Subcutaneous abdominal adipose tissue (tissue), 5 donors: ENCODE data around the gene MDGA2.
A peak's percentile ranks its signal among the peaks of the same experiment; 100 is the strongest.

Experiments
- H3K27ac ChIP-seq: one replicate; pipeline ENCODE4 v1.7.0; 2013; ENCODE audit warnings: low read depth, mild to moderate bottlenecking, inconsistent platforms, low read length, moderate library complexity
- H3K27me3 ChIP-seq, 5 donors: one replicate each; pipeline ENCODE4 v1.7.0; 2013; ENCODE audit warnings: low read length in 5 of 5, inconsistent platforms in 1 of 5; ENCODE audit not compliant: control insufficient read depth in 5 of 5, insufficient read depth in 4 of 5
- H3K36me3 ChIP-seq, 5 donors: one replicate each; pipeline ENCODE4 v1.7.0; 2013; ENCODE audit warnings: low read length in 5 of 5; ENCODE audit not compliant: control insufficient read depth in 5 of 5, insufficient read depth in 5 of 5
- H3K4me1 ChIP-seq, 5 donors: one replicate each; pipeline ENCODE4 v1.7.0; 2013; ENCODE audit warnings: low read length in 5 of 5, mild to moderate bottlenecking in 3 of 5, moderate library complexity in 1 of 5; ENCODE audit not compliant: control insufficient read depth in 5 of 5, insufficient read depth in 5 of 5
- H3K4me3 ChIP-seq, 5 donors: one replicate each; pipeline ENCODE4 v1.7.0; 2013; ENCODE audit warnings: low read length in 5 of 5, low read depth in 1 of 5
- H3K9ac ChIP-seq, 5 donors: one replicate each; pipeline ENCODE4 v1.7.0; 2013; ENCODE audit warnings: low read length in 5 of 5, mild to moderate bottlenecking in 4 of 5, moderate library complexity in 3 of 5
- H3K9me3 ChIP-seq, 5 donors: one replicate each; pipeline ENCODE4 v1.7.0; 2013; ENCODE audit warnings: low read length in 5 of 5; ENCODE audit not compliant: control insufficient read depth in 5 of 5
- donor health status: healthy.
- donor health status: healthy.
- donor health status: healthy.
- donor health status: healthy.
- donor health status: healthy.

The MDGA2 gene

GRCh38 chr14:47674543-47675465, 601 bp downstream of the MDGA2 start:
- Histone ChIP-seq H3K36me3 (no peaks in the 10 kb centered on the region), H3K4me3 (peak overlapping the region in 4 of 5 donors; percentile 53 to 63 (median 56)), H3K4me1 (peaks cover 2 to 26% (median 19%) of the 10 kb centered on the region in 5 donors), H3K27ac (no peak overlapping the region), H3K27me3 (peaks cover 24 to 42% (median 35%) of the 10 kb centered on the region in 5 donors), H3K9ac (no peak overlapping the region), H3K9me3 (no peaks in the 10 kb centered on the region)

DNA sequence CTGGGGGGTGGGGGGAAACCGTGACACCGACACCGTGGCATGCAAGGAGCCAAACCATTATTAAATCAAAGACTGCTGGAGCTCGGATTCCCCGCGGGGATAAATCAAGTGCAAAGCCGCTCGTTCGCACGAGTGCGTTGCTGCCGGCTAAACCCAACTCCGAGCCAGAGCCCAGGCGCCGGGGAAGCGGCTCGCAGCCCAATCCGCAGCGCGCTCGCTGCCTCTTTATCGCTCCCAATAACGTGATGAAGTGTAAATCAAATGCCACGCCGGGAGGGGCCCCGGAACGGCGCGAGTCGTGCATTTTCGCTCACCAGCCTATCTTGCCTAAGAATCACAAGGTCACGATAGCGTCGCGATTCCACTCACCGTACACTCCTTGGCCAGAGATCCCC, 1.3 kb downstream of the MDGA2 start:
- H3K36me3 ChIP-seq, result no peaks in the 10 kb centered on the region
- H3K4me1 ChIP-seq, result peaks cover 2 to 26% (median 19%) of the 10 kb centered on the region in 5 donors
- no peak overlapping the region for H3K27ac ChIP-seq
- no peaks in the 10 kb centered on the region for H3K9me3 ChIP-seq
- H3K4me3 ChIP-seq, result peak overlapping the region in 4 of 5 donors; percentile 46 to 63 (median 54)
- H3K27me3 ChIP-seq, result peaks cover 24 to 42% (median 35%) of the 10 kb centered on the region in 5 donors
- H3K9ac ChIP-seq, result no peak overlapping the region

DNA sequence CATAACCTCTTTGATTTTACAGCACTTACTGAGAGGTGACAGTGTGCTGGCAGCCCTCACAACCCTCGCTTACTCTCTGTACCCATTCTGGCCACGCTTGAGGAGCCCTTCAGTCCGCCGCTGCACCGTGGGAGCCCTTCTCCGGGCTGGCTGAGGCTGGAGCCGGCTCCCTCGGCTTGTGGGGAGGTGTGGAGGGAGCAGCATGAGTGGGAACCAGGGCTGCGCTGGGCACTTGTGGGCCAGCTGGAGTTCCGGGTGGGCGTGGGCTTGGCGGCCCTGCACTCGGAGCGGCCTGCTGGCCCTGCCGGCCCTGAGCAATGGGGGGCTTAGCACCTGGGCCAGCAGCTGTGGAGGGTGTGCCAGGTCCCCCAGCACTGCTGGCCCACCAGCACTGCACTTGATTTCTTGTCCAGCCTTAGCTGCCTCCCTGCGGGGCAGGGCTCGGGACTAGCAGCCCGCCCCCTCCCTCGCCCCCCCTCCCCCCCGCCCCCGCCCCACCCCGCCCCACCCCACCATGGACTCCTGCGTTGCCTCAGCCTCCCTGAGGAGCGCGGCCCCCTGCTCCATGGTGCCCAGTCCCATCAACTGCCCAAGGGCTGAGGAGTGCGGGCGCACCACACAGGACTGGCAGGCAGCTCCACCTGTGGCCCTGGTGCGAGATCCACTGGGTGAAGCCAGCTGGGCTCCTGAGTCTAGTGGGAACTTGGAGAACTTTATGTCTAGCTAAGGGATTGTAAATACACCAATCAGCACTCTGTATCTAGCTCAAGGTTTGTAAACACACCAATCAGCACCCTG, 9.9 kb downstream of the MDGA2 start:
- Histone ChIP-seq H3K27me3 (no peaks in the 10 kb centered on the region), H3K9ac (no peak overlapping the region), H3K4me3 (no peak overlapping the region), H3K9me3 (no peaks in the 10 kb centered on the region), H3K36me3 (no peaks in the 10 kb centered on the region), H3K27ac (no peak overlapping the region), H3K4me1 (no peaks in the 10 kb centered on the region)

DNA sequence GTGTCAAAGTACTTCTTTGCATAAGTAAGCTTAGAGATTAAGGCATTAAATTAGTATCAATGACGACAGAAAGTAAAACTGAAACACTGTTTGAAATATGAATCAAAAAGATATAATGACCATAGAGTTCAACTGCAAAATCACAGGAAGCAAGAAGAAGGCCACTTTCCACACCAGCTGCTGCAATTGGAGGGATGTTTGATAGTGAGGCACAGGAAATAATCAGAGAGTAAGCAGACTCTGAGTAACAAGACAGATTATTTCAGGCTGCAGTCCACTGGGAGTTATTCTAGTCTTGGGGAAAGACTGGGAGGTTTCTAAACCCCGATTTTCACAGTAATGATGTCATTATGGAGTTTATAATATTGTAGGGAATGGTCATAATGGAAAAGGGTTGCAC, 12.9 kb downstream of the MDGA2 start:
- H3K4me3 ChIP-seq, result no peak overlapping the region
- H3K9ac ChIP-seq, result no peak overlapping the region
- no peaks in the 10 kb centered on the region for H3K27me3 ChIP-seq
- H3K36me3 ChIP-seq, result no peaks in the 10 kb centered on the region
- no peaks in the 10 kb centered on the region for H3K9me3 ChIP-seq
- no peak overlapping the region for H3K27ac ChIP-seq
- no peaks in the 10 kb centered on the region for H3K4me1 ChIP-seq

- H3K4me3 ChIP-seq, result no peak overlapping the region
These were observed 15.2 kb downstream of the MDGA2 start for GRCh38 chr14:47660158-47660557.

DNA sequence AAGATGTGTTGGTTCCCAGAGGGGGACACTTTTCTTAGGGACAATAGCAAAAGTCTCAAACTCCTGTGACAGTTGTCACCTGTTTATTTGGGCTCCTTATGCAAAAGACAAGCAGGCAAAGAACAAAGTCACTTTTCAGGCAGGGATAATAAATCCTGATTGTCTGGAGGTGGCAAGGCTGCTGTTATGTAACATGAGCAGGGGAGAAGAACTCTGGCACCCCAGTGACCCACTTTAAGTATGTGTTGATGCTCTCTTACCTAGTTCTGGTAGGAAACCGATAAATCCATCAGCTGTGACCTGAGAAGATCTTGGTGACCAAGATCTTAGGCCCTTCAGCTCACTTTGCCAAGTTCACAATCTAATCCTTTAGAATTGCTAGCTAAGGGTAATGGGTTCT, 17.4 kb downstream of the MDGA2 start:
- Histone ChIP-seq H3K27ac (no peak overlapping the region), H3K36me3 (no peaks in the 10 kb centered on the region), H3K27me3 (no peaks in the 10 kb centered on the region), H3K4me3 (no peak overlapping the region), H3K9me3 (no peaks in the 10 kb centered on the region), H3K4me1 (no peaks in the 10 kb centered on the region), H3K9ac (no peak overlapping the region)

More at GRCh38 chr14:47660158-47660557, 15.2 kb downstream of the MDGA2 start:
- Histone ChIP-seq H3K4me1 (no peaks in the 10 kb centered on the region), H3K9ac (no peak overlapping the region), H3K27ac (no peak overlapping the region), H3K27me3 (no peaks in the 10 kb centered on the region), H3K36me3 (no peaks in the 10 kb centered on the region), H3K9me3 (no peaks in the 10 kb centered on the region)

- Histone ChIP-seq H3K4me1 (no peaks in the 10 kb centered on the region), H3K4me3 (no peak overlapping the region), H3K9me3 (no peaks in the 10 kb centered on the region), H3K9ac (no peak overlapping the region), H3K27ac (no peak overlapping the region), H3K36me3 (no peaks in the 10 kb centered on the region), H3K27me3 (no peaks in the 10 kb centered on the region)
These were observed 18.3 kb downstream of the MDGA2 start for GRCh38 chr14:47657143-47657542.

- no peak overlapping the region for H3K9ac ChIP-seq
- no peaks in the 10 kb centered on the region for H3K9me3 ChIP-seq
- H3K27ac ChIP-seq, result no peak overlapping the region
- no peaks in the 10 kb centered on the region for H3K27me3 ChIP-seq
- H3K36me3 ChIP-seq, result no peaks in the 10 kb centered on the region
- no peak overlapping the region for H3K4me3 ChIP-seq
- H3K4me1 ChIP-seq, result no peaks in the 10 kb centered on the region
These were observed 24.1 kb downstream of the MDGA2 start for GRCh38 chr14:47651337-47651736.

DNA sequence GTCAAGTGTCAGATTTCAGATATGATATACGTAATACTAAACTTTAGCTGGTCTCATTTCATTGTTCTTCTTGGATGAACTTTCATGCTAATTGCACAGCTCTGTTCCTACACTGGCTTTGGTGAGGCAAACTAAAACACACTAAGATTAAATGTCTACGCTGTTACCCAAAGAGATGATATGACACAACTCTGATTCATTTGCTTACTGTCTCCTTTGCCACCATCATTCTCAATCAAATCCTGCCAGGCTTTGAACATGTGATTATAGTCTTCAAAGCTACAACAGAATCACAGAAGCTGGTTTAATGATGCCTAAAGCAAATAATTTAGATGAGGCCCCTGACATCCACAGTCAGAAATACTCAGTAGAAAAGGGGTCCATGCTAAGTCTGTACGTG, 37.7 kb downstream of the MDGA2 start:
- H3K9ac ChIP-seq, result no peak overlapping the region
- H3K27me3 ChIP-seq, result no peaks in the 10 kb centered on the region
- H3K36me3 ChIP-seq, result no peaks in the 10 kb centered on the region
- H3K9me3 ChIP-seq, result no peaks in the 10 kb centered on the region
- no peak overlapping the region for H3K4me3 ChIP-seq
- H3K27ac ChIP-seq, result no peak overlapping the region
- H3K4me1 ChIP-seq, result no peaks in the 10 kb centered on the region
